Myocyte (in vitro differentiated cells): ENCODE data around the gene IL24. TPM values are rescaled to one million over a fixed set of nuclear protein-coding genes. Genes with fewer than 3 reads are reported as not detected.
A peak's percentile ranks its signal among the peaks of the same experiment; 100 is the strongest.

Source experiments
- DNase-seq: peaks from one replicate; pipeline ENCODE4 v3.0.0-alpha.2; 2012; ENCODE audit warnings: low read depth
- total RNA-seq: library from RNA; depleted of rRNA; stranded (reverse); fragments of >200 nt; gene quantifications from 2 replicates; pipeline ENCODE4 v1.2.3, GENCODE V29; 2014

IL24 gene
- total RNA-seq, 1 donor from 2014 or later = not detected

DNA sequence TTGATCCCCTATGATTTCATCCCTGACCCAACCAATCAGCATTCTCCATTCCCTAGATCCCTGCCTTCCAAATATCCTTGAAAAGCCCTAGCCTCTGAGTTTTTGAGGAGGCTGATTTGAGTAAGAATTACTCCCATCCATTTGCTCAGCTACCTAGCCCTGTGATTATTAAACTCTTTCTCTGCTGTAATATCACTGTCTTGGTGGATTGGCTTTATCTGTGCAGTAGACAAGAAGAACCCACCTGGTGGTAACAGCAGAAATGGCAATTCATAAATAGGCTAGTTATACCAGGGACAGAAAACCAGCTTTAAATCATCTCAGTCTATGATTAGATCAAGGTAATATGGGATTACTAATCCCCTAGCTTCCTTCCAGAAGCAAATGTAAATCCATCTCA, 18.8 kb upstream of the IL24 start:
- DNase-seq = no peak

DNA sequence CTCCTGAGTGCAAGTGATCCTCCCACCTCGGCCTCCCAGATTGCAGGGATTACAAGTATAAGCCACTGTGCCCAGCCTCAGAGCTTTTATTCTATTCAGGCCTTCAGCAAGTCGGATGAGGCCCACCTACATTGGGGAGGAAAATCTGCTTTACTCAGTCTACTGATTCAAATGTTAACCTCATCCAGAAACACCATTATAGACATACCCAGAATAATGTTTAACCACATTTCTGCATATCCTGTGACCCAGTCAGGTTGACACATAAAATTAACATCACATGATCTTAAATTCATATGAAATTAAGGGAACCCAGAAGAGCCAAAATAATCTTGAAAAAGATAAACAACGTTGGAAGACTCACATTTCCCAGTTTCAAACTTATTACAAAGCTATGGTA, 16.9 kb upstream of the IL24 start:
- DNase-seq = no peak

DNA sequence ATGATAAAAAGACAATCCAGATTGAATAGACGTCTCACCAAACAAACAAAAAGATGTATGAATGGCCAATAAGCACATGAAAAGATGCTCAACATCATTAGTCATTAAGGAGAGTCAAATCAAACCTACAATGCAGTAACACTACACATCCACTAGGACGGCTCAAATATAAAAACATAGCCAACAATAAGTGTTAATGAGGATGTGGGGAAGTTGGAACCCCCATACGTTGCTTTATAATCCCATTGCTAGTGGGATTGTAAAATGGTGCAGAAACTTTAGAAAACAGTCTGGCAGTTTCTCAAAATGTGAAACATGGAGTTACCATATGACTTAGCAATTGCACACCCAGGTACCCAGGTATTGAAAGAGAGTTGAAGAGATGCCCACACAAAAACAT, 14.7 kb upstream of the IL24 start:
- DNase-seq = no peak

DNA sequence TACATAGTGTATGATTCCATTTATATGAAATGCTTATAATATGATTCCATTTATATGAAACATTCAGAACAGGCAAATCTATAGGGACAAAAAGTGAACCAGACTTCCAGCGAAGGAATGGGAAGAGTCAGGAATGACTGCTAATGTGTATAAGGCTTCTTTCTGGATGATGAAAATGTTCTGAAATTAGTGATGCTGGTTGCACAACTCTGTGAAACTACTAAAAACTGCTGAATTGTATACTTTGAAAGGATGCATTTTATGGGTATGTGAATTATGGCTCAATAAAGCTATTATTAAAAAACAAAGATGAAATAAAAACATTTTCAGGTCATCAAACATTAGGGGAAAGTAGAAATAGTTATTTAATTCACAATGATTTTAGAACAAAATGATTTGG, 14.1 kb upstream of the IL24 start:
- no peak for DNase-seq

DNA sequence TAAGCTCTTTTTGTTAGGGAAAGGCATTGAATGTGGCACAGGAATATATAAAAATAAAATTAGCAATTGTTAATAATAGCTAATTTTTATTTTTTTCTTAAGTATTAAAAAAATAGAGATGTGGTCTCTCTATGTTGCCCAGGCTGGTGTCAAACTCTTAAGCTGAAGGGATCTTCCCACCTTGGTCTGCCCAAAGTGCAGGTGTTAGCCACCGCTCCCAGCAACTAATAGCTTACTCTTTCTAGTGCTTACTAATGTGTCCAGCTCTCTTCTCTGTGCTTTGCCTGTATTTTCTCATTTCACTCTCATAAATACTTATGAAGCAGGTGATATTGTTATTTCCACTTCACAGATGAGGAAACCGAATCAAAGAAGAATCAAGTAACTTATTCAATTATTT, 13.4 kb upstream of the IL24 start:
- DNase-seq = no peak

DNA sequence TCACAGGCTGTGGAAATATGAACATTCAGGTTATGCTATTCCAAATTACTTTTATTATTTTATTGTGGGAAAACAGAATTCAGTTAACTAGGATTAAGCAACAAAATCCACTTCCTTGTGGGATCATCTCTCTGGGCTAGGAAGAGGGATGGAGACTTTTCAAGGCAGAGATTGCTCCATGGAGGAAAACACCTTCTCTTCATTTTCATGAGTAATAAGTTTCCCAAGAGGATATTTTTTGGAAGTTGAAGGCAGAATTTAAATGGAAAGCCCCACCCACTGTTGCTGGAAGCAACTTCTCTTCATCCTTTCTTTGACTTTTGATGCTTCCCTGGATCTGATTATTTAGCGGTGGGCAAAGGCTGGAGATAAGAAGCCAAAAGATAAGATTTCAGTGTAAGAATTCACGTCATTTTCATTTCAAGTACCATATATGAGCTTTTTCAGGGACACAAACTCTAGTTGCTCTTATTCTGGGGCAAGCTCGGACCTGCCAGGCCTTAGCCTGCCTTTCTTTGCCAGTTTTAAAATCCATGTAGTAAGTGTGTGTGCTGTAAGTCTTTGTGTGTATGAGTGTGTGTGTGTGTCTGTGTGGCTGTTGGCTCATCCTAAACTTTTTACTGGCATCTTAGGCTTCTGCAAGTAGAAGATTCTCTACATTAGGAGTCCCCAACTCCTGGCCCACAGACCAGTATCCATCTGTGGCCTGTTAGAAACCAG, 11.7 kb upstream of the IL24 start:
- DNase-seq = no peak

DNA sequence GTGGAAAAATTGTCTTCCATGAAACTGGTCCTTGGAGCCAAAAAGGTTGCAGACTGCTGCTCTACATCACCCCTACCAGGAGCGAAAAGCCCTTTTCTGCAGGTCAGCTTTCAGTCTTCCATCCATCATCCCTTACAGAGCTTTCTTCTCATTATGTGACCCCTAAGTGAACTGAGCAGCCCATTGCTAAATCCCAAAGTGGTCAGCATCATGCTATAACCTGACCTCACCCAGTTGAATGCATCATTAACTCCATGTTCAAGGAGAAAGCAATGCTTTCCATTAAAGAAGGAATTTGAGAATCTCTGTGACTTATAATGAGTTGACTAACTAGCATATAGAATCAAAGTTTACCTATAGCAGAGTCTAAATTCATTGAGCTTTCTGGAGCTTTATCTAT, 10.4 kb upstream of the IL24 start:
- DNase-seq = no peak

DNA sequence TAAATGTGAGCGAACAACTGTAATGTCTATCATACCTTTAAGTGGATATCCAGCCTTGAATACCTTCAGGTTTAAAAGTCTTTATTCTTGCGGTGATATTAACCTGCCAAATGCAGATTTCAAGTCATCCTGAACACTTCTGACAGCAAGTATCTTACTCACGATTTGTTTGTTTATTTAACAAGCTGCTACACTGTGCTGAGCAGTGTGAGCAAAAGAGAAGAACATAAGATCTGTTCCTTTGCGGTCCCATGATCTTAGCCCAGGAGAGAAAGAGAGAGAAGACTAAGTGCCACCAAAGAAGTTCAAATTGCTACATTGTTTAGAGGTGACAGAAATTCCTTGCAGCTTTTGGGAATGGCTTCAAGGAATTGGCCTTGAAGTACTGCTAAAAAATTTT, 9.5 kb upstream of the IL24 start:
- no peak for DNase-seq

DNA sequence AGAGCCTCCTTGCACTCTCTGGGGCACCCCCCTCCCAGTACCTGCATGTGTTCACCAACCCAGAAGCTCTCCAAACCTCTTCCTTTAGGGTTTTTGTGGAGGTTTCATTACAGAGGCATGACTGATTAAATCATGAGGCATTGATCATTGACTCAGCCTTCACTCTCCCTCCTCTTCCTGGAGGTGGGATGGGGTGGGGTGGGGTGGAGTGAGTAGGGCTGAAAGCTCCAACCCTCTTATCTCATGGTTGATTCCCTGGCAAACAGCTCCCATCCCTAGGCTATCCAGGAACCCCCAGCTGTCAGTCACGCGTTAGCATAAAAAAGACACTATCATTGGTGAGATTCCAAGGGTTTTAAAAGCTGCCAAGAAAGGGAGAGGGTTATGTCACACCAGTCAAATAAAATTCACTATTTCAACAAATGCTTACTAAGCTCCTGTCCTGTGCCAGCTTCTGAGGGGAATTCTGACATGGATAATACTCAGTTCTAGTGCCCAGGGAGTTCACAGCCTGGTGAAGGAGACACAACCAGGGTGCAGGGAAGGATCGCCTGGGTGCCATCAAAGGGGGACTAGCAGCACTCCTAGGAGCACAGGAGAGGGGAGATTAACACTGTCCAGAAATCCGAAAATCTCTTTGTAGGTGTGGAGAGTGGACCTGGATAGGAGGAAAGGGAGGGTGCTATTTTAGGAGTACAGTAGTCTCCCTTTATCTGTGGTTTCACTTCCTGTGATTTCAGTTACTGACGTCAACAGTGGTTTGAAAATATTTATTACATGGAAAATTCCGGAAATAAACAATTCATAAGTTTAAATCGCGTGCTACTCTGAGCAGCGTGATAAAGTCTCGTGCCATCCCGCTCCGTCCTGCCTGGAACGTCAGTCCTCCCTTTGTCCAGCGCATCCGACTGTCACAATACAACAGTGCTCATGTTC, 6.8 kb upstream of the IL24 start:
- DNase-seq = peak; percentile 60

DNA sequence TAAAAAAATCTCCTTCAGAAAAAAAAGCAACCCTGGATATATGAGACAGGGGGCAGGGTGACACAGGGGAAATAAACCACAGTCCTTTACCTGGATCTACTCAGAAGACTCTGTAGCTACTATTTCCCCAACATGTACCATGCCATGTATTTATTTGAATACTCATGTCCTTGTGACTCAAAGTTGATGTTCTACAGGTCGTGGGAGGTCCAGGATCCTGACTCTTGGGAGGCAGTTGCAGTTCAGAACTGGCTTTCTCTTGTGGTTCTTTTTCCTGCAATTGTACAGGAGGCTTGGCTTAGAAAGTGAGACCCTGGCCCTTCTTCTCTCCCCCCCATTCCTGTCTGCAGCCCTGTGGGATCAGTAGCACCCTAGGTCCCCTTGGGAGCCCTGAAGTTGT, 5.8 kb upstream of the IL24 start:
- no peak for DNase-seq

DNA sequence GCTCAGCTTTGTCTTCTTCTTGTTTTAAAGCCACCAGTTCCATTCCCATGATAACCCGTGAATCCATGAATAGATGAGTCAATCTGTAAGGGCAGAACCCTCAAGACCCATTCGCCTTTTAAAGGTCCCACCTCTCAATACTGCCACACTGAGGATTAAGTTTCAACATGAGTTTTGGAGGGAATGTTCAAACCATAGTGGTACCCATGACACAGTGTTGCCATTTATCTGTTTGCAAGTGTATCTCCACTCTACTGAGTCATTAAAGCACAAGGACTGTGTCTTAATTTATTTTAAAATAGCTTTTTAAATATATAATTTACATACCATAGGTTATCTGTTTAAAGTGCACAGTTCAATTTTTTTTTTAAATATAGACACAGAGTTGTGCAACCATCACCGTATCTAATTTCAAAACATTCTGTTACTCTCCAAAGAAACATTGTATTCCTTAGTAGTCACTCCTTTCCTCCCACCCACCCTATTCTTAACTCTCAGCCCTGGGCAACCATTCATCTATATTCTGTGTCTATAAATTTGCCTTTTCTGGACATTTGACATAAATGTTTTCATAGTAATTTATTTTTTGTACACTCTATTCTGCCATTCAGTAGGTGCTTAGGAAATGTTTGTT, 4.8 kb upstream of the IL24 start:
- DNase-seq = peak; percentile 26

DNA sequence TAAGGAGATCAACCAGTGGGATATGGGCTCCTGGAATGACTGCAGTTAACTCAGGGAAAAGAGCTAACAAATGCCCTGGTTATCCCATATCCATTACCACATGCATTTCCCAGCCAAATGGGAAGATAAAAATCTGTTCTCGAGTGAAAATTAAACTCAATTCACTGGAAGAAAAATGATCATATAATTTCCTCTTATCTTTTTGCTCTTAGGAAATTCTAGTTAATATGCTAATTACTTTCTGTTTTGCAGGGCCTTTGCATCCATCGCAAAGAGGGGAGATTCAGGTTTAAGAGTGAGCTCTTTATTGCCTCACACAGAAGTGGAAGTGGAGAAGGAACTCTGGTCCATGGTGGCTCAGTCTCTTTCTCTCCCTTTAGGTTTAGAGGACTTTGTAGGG, 3.9 kb upstream of the IL24 start:
- DNase-seq = no peak

DNA sequence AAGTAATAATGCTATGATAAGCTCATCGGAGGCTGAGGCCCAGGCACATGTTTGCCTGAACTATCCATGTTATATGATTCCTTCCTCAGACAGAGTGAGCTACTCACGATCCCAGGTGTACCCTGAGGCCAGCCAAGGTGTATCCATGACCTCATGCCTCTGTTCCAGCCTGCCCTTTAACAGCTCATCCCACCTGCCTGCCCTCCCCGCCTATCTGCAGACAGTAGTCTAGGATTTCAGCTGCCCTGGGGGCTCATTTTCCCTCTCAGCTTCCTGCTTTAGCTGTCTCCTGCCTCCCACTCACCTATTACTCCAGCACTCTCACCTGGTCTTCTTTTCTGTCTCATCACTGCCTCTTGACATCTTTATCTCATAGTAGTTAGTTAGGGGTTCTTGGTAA, 1.9 kb upstream of the IL24 start:
- DNase-seq = no peak

DNA sequence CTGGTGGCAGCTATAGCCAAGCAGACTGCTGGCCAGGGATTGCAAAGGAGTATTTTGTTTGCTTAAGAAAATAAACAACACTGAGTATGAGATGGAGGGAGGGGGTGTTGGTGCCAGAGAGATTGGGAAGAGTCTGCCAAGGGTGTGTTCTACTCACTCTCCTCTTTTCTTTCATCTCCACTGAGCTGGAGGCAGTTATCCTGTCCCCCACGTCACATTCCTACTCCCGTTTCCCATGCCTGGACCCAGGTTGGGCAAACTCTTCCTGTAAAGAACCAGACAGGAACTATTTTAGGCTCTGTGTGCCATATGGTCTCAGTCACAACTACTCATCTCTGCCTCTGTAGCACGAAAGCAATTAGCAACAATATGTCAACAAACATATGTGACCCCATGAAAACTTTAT, 1.4 kb upstream of the IL24 start:
- peak; percentile 49 for DNase-seq

DNA sequence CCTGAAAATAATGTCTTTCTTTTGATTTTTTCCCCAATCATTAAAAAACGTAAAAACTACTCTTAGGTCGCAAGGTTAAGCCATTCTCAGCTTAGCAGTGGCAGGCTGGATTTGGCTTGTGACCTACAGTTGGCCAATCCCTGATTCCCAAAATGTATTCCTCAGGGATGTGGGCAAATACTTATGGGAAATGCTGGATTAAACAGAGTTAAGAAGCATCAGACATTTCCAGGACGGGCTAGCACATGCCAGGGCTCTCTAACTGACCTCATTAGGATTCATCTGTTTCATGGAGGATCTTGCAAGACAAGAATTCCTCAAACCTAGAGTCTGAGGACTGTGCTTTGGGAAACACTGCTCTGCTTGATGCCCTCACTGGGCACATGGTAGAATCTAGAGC, 982 bp upstream of the IL24 start:
- DNase-seq = peak; percentile 37

DNA sequence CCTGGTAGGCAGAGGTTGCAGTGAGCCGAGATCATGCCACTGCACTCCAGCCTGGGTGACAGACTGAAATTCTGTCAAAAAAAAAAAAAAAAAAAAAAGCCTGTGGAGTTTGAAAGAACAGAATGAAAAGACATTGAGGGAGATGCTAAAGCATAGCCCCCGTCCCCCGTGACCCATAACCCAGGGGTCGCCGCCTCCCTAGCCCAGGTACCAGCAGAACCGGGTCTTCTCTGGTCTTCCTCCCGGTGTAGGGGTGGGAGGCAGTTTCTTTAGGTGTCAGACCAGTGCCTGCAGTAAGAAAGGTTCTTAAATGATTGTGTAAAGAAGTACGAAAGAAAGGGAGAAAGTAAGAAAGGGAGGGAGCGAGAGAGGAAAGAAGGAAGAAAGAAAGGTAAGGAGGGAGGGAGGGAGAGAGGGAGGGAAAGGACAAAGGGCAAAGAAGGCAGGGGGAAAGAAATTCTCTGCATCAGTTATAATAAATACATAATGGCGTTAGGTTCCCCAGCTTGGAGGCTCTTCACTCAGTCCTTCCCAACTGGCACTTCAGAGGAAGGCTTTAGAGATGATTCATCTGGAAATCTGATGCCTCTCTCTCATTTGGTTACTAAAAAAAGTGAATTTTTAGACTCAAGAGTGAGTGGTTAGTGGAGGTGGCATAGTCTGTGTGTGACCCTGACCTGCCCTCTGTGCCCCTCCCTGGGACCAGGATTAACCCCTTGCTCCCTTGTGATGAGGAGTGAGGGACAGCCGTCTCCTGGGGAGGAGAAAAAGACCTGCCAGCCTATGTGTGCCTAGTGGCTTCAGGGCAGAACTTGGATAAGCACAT, 1.1 kb downstream of the IL24 start:
- peak; percentile 68 for DNase-seq

DNA sequence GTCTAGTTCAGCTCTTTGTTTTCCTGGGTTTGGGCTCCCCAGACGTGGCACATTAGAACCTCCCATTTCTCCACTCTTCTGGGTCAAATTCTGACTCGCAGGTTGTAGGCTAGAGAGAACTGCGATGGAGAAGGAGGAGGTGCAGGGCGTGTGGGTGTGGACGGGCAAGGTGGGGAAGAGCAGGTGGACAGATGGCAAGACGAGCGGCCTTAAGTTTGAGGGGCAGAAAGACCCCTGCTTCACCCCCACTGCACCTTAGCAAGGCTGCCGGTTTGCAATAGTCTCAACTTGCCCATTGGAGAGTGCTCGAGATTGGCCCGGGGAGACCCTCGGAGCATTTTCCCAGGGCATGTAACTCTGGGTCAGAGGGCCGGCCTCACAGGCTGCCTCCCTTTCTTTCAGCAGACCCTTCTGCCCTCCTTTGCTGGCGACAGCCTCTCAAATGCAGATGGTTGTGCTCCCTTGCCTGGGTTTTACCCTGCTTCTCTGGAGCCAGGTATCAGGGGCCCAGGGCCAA, 1.7 kb downstream of the IL24 start:
- no peak for DNase-seq

DNA sequence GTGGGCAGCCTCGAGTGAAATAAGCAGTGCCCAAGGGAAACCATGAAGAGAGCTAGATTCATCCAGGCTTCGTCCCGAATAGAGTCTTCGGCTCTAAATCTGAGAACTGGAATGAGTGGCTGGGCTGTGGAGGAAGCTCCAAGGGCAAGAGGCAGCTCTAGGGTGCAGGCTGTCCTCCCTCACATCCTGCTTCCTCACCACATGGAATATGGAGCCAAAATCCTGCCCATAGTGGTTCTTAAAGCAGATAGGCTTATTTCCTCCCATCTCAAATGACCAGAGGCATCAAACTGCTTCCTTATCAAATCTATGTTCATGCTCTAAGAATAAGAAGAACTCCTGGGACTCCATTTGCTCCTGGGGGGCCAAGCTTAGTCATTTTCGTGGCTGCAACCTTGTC, 2.5 kb downstream of the IL24 start:
- DNase-seq = no peak

DNA sequence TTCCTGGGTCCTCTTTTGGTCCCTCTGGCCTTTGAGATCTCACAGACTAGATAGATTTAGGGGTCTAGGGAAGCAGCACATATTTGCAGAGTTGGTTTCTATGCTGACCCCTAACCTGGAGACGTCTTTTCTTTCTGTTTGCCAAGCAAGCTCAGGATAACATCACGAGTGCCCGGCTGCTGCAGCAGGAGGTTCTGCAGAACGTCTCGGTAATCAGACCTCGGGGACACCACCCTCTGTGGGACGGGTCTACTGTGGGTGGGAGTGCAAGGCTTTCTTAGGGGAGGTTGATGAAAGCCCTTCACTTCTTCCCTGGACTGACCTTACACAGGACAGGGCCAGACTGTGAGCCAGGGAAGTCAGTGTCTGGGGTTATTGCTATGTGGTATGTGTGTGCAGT, 2.9 kb downstream of the IL24 start:
- no peak for DNase-seq

DNA sequence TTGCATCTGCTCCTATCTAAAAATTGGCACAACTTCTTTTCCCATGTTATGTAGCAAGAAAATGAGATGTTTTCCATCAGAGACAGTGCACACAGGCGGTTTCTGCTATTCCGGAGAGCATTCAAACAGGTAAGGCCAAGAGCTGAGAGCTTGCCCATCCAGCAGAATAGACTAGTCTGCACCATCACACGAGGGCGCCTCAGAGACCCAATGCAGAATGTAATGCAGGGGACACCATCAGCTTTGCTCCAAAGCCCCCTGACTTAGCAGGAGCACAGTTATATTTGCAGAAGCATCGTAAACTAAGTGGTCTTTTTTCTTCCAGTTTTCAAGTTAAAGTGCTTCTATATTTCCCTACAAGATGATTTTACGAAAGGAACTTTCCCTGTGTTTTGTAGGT, 4.7 kb downstream of the IL24 start:
- no peak for DNase-seq

DNA sequence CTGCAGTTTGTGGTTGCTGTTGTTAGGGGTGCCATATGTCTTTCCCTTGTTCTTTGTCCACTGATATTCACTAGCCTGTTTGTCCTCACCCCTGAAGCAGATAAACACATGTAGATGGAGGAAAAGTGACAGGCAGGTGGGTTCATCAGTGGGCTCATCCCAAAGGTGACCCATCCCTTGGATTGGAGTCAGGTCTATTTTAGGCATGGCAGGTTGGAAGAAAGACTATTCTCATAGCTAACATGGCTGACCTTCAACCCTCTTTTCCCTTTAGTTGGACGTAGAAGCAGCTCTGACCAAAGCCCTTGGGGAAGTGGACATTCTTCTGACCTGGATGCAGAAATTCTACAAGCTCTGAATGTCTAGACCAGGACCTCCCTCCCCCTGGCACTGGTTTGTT, 5.5 kb downstream of the IL24 start:
- no peak for DNase-seq
